ENCODE data around the gene EHMT2. TPM values are rescaled to one million over a fixed set of nuclear protein-coding genes. Genes with fewer than 3 reads are reported as not detected.
"Not testable (repeated sequence)": the region's sequence is repeated elsewhere in the genome, so short reads cannot be mapped to it uniquely, and the experiment has no call there.

EHMT2 gene
- total RNA-seq, 1 experiment from 2014 or later = 117 TPM

DNA sequence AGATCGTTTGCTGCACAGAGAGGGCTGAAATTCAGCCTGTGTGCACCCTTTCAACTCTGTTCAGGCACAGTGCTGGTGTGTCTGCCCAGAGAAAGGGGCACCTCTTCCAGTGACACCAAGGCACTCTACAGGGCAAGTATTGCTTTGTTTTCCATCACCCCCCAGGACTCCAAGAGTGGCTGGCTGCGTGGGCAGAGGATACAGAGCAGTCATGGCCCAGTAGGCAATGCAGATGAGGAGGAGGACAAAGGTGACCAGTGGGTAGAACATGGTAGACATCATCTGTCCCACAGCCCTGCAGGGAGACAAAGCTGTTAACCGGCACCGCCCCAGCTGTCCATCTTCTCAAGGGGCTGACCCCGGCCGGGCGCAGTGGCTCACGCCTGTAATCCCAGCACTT, 28.2 kb downstream of the EHMT2 start:
- no TSS peak for BruUV-seq (replicated peaks)
- intact Hi-C loops (cut with micrococcal nuclease; ENCODE audit: unreplicated experiment) = no loop called here
- H3K27me3 ChIP-seq (replicated peaks; ENCODE audit: insufficient read depth, low read depth, low read length, poor library complexity) = no peaks in the 10 kb centered on the region
- H3K4me3 ChIP-seq (ENCODE audit: low read depth, low read length, poor library complexity, severe bottlenecking) = no peak overlapping the region
- no peaks in the 10 kb centered on the region for H3K9me3 ChIP-seq (ENCODE audit: low read depth, low read length, poor library complexity, severe bottlenecking)
- ChIA-PET CTCF (no interaction called here), POLR2A (ENCODE audit: low non-redundant PET) (interaction anchor here (0.7 kb wide), 1 partner anchor 375 kb away, joined by 3 read pairs; no protein-coding TSS in a partner anchor)
- no peak for TF ChIP-seq EZH2 (IDR thresholded peaks at IDR 0.05; ENCODE audit: borderline replicate concordance, low read depth, low read length, poor library complexity, severe bottlenecking)
- TF ChIP-seq, protein P1, sequence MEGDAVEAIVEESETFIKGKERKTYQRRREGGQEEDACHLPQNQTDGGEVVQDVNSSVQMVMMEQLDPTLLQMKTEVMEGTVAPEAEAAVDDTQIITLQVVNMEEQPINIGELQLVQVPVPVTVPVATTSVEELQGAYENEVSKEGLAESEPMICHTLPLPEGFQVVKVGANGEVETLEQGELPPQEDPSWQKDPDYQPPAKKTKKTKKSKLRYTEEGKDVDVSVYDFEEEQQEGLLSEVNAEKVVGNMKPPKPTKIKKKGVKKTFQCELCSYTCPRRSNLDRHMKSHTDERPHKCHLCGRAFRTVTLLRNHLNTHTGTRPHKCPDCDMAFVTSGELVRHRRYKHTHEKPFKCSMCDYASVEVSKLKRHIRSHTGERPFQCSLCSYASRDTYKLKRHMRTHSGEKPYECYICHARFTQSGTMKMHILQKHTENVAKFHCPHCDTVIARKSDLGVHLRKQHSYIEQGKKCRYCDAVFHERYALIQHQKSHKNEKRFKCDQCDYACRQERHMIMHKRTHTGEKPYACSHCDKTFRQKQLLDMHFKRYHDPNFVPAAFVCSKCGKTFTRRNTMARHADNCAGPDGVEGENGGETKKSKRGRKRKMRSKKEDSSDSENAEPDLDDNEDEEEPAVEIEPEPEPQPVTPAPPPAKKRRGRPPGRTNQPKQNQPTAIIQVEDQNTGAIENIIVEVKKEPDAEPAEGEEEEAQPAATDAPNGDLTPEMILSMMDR (conservative IDR thresholded peaks at IDR 0.05; ENCODE audit: low read depth, low read length) = no peak
- peaks cover 3% of the 10 kb centered on the region for H3K4me1 ChIP-seq (ENCODE audit: insufficient read depth, low read length, poor library complexity, severe bottlenecking)
- DNase-seq (ENCODE audit: low spot score) = no peak
- no peaks in the 10 kb centered on the region for H3K36me3 ChIP-seq (ENCODE audit: insufficient read depth, low read length, poor library complexity, severe bottlenecking)
- no peak overlapping the region for H3K27ac ChIP-seq (ENCODE audit: low read depth, low read length, poor library complexity, severe bottlenecking)

DNA sequence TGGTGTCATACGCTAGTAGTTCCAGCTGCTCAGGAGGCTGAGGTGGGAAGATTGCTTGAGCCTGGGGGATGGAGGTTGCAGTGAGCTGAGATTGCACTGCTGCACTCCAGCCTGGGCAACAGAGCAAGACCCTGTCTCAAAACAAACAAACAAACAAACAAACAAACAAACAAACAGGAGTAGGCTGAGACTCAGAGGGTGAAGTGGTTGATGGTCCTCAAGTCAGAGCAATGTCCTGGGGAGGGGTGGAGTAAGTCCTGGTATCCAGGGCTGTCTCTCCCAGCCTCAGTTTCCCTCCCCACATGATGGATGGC, 28.9 kb downstream of the EHMT2 start:
- H3K36me3 ChIP-seq (ENCODE audit: insufficient read depth, low read length, poor library complexity, severe bottlenecking); CTCF ChIA-PET; POLR2A ChIA-PET (ENCODE audit: low non-redundant PET); H3K4me3 ChIP-seq (ENCODE audit: low read depth, low read length, poor library complexity, severe bottlenecking); intact Hi-C loops (cut with micrococcal nuclease; ENCODE audit: unreplicated experiment); H3K9me3 ChIP-seq (ENCODE audit: low read depth, low read length, poor library complexity, severe bottlenecking); H3K27ac ChIP-seq (ENCODE audit: low read depth, low read length, poor library complexity, severe bottlenecking); H3K27me3 ChIP-seq (replicated peaks; ENCODE audit: insufficient read depth, low read depth, low read length, poor library complexity); H3K4me1 ChIP-seq (ENCODE audit: insufficient read depth, low read length, poor library complexity, severe bottlenecking); DNase-seq (ENCODE audit: low spot score); BruUV-seq (replicated peaks): not testable (repeated sequence)

DNA sequence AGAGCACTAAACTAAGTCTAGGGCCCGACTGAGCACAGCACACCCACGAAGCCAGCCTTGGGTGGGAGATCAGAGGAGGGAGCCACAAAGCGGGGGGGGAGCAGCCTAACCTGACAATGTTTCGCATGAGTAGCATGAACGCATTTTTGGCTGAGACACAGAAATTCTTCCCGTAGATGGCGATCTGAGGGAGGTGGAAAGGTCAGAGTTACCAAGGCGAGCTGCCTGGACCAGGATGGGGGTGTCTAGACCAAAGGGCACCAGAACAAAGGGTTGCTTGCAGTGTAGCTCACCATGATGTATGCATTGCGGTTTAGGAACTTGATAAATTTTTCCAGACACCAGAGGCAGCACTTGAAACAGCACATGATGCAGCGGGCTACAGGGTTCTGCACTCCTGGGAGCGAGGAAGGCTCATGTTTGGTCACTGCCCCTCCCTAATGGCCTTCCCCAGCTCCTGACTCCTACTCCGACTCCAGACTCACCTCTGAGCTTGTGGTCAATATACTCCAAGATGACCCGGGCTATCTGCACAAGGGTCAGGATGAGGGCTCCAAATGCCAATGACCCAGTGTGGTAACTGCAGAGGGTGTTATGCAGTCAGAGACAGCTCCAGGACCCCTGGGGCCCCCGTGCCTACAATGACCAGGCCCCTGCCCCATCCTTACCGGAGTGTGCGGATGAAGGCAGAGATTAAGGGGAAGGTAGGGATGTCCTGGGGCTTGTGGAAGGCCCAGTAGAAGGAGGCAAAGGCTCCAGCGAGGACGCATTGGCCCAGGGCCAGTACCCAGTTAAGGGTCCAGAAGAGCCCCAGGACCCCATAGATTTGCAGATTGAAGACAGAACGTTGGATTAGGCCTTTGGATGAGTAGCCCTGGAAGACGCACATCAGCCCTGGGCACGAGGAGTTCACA, 32.0 kb downstream of the EHMT2 start:
- POLR2A ChIA-PET (ENCODE audit: low non-redundant PET) = no interaction called here
- intact Hi-C loops (cut with micrococcal nuclease; ENCODE audit: unreplicated experiment) = no loop called here
- Histone ChIP-seq H3K27me3 (replicated peaks; ENCODE audit: insufficient read depth, low read depth, low read length, poor library complexity) (no peaks in the 10 kb centered on the region), H3K9me3 (ENCODE audit: low read depth, low read length, poor library complexity, severe bottlenecking) (no peaks in the 10 kb centered on the region), H3K36me3 (ENCODE audit: insufficient read depth, low read length, poor library complexity, severe bottlenecking) (no peaks in the 10 kb centered on the region), H3K27ac (ENCODE audit: low read depth, low read length, poor library complexity, severe bottlenecking) (no peak overlapping the region), H3K4me1 (ENCODE audit: insufficient read depth, low read length, poor library complexity, severe bottlenecking) (peaks cover 6% of the 10 kb centered on the region), H3K4me3 (ENCODE audit: low read depth, low read length, poor library complexity, severe bottlenecking) (no peak overlapping the region)
- DNase-seq (ENCODE audit: low spot score) = no peak
- CTCF ChIA-PET = no interaction called here
- no TSS peak for BruUV-seq (replicated peaks)
- no peak for TF ChIP-seq EZH2 (IDR thresholded peaks at IDR 0.05; ENCODE audit: borderline replicate concordance, low read depth, low read length, poor library complexity, severe bottlenecking)
- TF ChIP-seq, protein P1 (conservative IDR thresholded peaks at IDR 0.05; ENCODE audit: low read depth, low read length) = no peak

DNA sequence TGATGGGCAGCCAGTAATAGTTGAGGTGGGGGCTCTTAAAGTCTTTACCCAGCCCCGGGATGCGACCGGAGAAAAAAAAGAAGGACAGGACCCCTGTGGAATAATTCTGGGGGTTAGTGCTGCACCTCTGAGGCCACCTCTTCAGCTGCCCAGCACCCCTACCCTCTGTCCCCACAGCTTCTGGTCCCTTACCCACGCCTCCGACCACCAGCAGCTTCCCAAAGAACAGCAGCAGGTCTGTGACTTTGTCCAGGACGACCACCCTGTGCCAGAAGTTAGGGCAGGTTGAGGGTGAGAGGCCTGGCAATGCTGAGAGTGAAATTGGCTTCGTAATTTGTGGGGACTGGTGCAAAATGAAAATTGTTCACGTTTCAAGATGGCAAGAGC, 32.7 kb downstream of the EHMT2 start:
- Histone ChIP-seq H3K9me3 (ENCODE audit: low read depth, low read length, poor library complexity, severe bottlenecking) (no peaks in the 10 kb centered on the region), H3K27ac (ENCODE audit: low read depth, low read length, poor library complexity, severe bottlenecking) (no peak overlapping the region), H3K27me3 (replicated peaks; ENCODE audit: insufficient read depth, low read depth, low read length, poor library complexity) (no peaks in the 10 kb centered on the region), H3K4me3 (ENCODE audit: low read depth, low read length, poor library complexity, severe bottlenecking) (no peak overlapping the region), H3K4me1 (ENCODE audit: insufficient read depth, low read length, poor library complexity, severe bottlenecking) (peaks cover 6% of the 10 kb centered on the region), H3K36me3 (ENCODE audit: insufficient read depth, low read length, poor library complexity, severe bottlenecking) (no peaks in the 10 kb centered on the region)
- BruUV-seq (replicated peaks) = no TSS peak
- ChIA-PET CTCF (no interaction called here), POLR2A (ENCODE audit: low non-redundant PET) (no interaction called here)
- intact Hi-C loops (cut with micrococcal nuclease; ENCODE audit: unreplicated experiment) = no loop called here
- DNase-seq (ENCODE audit: low spot score) = no peak
- TF ChIP-seq EZH2 (IDR thresholded peaks at IDR 0.05; ENCODE audit: borderline replicate concordance, low read depth, low read length, poor library complexity, severe bottlenecking) = no peak
- TF ChIP-seq, protein P1 (conservative IDR thresholded peaks at IDR 0.05; ENCODE audit: low read depth, low read length) = no peak

DNA sequence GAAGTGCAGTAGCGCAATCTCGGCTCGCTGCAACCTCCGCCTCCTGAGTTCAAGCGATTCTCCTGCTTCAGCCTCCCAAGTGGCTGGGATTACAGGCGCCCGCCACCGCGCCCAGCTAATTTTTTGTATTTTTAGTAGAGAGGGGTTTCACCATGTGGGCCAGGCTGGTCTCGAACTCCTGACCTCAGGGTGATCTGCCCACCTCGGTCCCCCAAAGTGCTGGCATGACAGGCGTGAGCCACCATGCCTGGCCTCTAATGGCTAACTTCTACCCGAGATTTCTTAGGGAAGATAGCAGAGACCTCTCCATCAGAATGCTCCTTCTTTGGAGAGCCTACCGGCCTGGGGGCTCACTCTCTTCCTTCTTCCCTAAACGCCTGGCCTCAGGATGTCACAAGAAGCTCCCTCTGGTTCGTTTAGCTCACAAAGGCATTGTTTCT, 33.4 kb downstream of the EHMT2 start:
- H3K9me3 ChIP-seq (ENCODE audit: low read depth, low read length, poor library complexity, severe bottlenecking); DNase-seq (ENCODE audit: low spot score); H3K4me1 ChIP-seq (ENCODE audit: insufficient read depth, low read length, poor library complexity, severe bottlenecking); intact Hi-C loops (cut with micrococcal nuclease; ENCODE audit: unreplicated experiment); H3K36me3 ChIP-seq (ENCODE audit: insufficient read depth, low read length, poor library complexity, severe bottlenecking); BruUV-seq (replicated peaks); H3K27me3 ChIP-seq (replicated peaks; ENCODE audit: insufficient read depth, low read depth, low read length, poor library complexity): not testable (repeated sequence)
- H3K27ac ChIP-seq (ENCODE audit: low read depth, low read length, poor library complexity, severe bottlenecking) = peak overlapping the region; percentile 81
- POLR2A ChIA-PET (ENCODE audit: low non-redundant PET) = interaction anchor here (0.5 to 0.6 kb wide), 2 partner anchors 11 to 15 kb away, joined by 3 to 13 read pairs; no protein-coding TSS in a partner anchor
- CTCF ChIA-PET = interaction anchor here (0.6 kb wide), 1 partner anchor 465 kb away, joined by 4 read pairs; no protein-coding TSS in a partner anchor
- H3K4me3 ChIP-seq (ENCODE audit: low read depth, low read length, poor library complexity, severe bottlenecking) = peak overlapping the region; percentile 72

Measured in A673 (cell line).